H1 (cell line): ENCODE results near the gene GRID1. TPM values are rescaled to one million over a fixed set of nuclear protein-coding genes. Genes with fewer than 3 reads are reported as not detected.

Experiments used
- CTCF ChIA-PET: fragments of 300-600 bp; sonication (Branson Sonifier 250); formaldehyde crosslinking; loops from one replicate; lab custom pipeline; 2021; ENCODE audit not compliant: partially characterized antibody; lab: Charles Lee
- POLR2A ChIA-PET: fragments of 300-600 bp; sonication (Branson Sonifier 250); formaldehyde crosslinking; loops from one replicate; lab custom pipeline; 2021; ENCODE audit warnings: inconsistent platforms; ENCODE audit not compliant: partially characterized antibody; lab: Charles Lee
- DNase-seq, 2 experiments: peaks; one replicate each; pipeline versions ENCODE4 v3.0.0 to v3.0.0-alpha.2; 2010 to 2022; ENCODE audit warnings: low spot score in 2 of 2, low read depth in 1 of 2, mixed read lengths in 1 of 2
- FAIRE-seq: peaks from 2 replicates; lab custom pipeline; 2011; peaks lifted over from hg19 to GRCh38; lab: Jason Lieb, UNC
- H2AFZ ChIP-seq: 2 replicates; pipeline ENCODE4 v1.8.1; 2012; ENCODE audit warnings: low read length, inconsistent platforms
- H2AK5ac ChIP-seq: 2 replicates; pipeline ENCODE4 v1.6.1; 2013; ENCODE audit warnings: low read depth, low read length
- H2BK120ac ChIP-seq: replicated peaks from 2 replicates; pipeline ENCODE3; 2013; ENCODE audit warnings: low read depth, low read length, inconsistent platforms
- H2BK12ac ChIP-seq: 2 replicates; pipeline ENCODE4 v1.6.1; 2013; ENCODE audit warnings: low read depth, low read length
- H2BK15ac ChIP-seq: 2 replicates; pipeline ENCODE4 v1.6.1; 2013; ENCODE audit warnings: low read length
- H2BK20ac ChIP-seq: 2 replicates; pipeline ENCODE4 v1.6.1; 2013; ENCODE audit warnings: low read length
- H2BK5ac ChIP-seq: 2 replicates; pipeline ENCODE4 v1.6.1; 2013; ENCODE audit warnings: low read depth, low read length
- H3K14ac ChIP-seq: 2 replicates; pipeline ENCODE4 v1.6.1; 2013; ENCODE audit warnings: inconsistent platforms; ENCODE audit not compliant: insufficient read length
- H3K18ac ChIP-seq: 2 replicates; pipeline ENCODE4 v1.6.1; 2013; ENCODE audit warnings: low read length; ENCODE audit errors: extremely low read depth
- H3K23ac ChIP-seq: 2 replicates; pipeline ENCODE4 v1.6.1; 2013; ENCODE audit warnings: inconsistent platforms; ENCODE audit not compliant: insufficient read length
- H3K23me2 ChIP-seq: 2 replicates; pipeline ENCODE4 v1.6.1; 2013; ENCODE audit warnings: low read depth, low read length
- H3K27ac ChIP-seq: 2 replicates; pipeline ENCODE4 v1.6.1; 2011; ENCODE audit warnings: low read depth, low read length, inconsistent platforms
- H3K27me3 ChIP-seq, 4 experiments: replicated peaks in 1 of 4; 1 replicate in 1 of 4; 2 replicates in 3 of 4; pipeline versions ENCODE4 v1.6.1 to v1.8.1; 2011 to 2013; ENCODE audit warnings: low read length in 3 of 4, mild to moderate bottlenecking in 3 of 4, inconsistent platforms in 2 of 4, mixed read lengths in 2 of 4, moderate library complexity in 1 of 4; ENCODE audit not compliant: control insufficient read depth in 3 of 4, insufficient read depth in 3 of 4; ENCODE audit errors: extremely low read depth in 1 of 4
- H3K36me3 ChIP-seq, 4 experiments: 2 replicates each; pipeline versions ENCODE4 v1.6.1 to v1.8.1; 2011 to 2013; ENCODE audit warnings: mild to moderate bottlenecking in 4 of 4, low read length in 3 of 4, moderate library complexity in 2 of 4, control low read depth in 1 of 4, inconsistent platforms in 1 of 4; ENCODE audit not compliant: insufficient read depth in 4 of 4, control insufficient read depth in 2 of 4
- H3K4ac ChIP-seq: replicated peaks from 2 replicates; pipeline ENCODE3; 2013; ENCODE audit warnings: low read length, low read depth, mixed read lengths, inconsistent platforms; ENCODE audit not compliant: insufficient read length
- H3K4me1 ChIP-seq, 4 experiments: replicated peaks in 1 of 4; 1 replicate in 1 of 4; 2 replicates in 3 of 4; pipeline versions ENCODE4 v1.6.1 to v1.8.1; 2011 to 2013; ENCODE audit warnings: low read length in 3 of 4, inconsistent platforms in 2 of 4, mixed read lengths in 1 of 4; ENCODE audit not compliant: insufficient read depth in 4 of 4, control insufficient read depth in 3 of 4
- H3K4me2 ChIP-seq, 2 experiments: 2 replicates each; pipeline versions ENCODE4 v1.6.1 to v1.8.1; 2011 to 2013; ENCODE audit warnings: low read depth in 2 of 2, low read length in 2 of 2, control low read depth in 1 of 2, inconsistent platforms in 1 of 2, mild to moderate bottlenecking in 1 of 2; ENCODE audit not compliant: insufficient read depth in 1 of 2
- H3K4me3 ChIP-seq, 4 experiments: fragments of 200-600, 300-600 bp in 1 of 4; sonication (generic), shearing (Covaris generic), sonication (Bioruptor Twin) in 1 of 4; 2 replicates each; pipeline versions ENCODE4 v1.5.1 to v1.8.1; 2011 to 2016; ENCODE audit warnings: low read length in 4 of 4, low read depth in 3 of 4, control low read depth in 2 of 4, inconsistent platforms in 2 of 4, mild to moderate bottlenecking in 2 of 4, mixed read lengths in 1 of 4, moderate library complexity in 1 of 4; ENCODE audit not compliant: insufficient read depth in 2 of 4; ENCODE audit errors: extremely low read depth in 1 of 4
- H3K56ac ChIP-seq: replicated peaks from 2 replicates; pipeline ENCODE3; 2013; ENCODE audit warnings: low read depth, mild to moderate bottlenecking, mixed read lengths, low read length, inconsistent platforms; ENCODE audit not compliant: insufficient read length
- H3K79me1 ChIP-seq: 2 replicates; pipeline ENCODE4 v1.6.1; 2013; ENCODE audit warnings: low read depth, low read length, control low read depth
- H3K79me2 ChIP-seq, 2 experiments: 2 replicates each; pipeline versions ENCODE4 v1.6.1 to v1.8.1; 2012 to 2013; ENCODE audit warnings: low read length in 2 of 2, mild to moderate bottlenecking in 2 of 2, inconsistent platforms in 1 of 2; ENCODE audit not compliant: insufficient read depth in 2 of 2, control insufficient read depth in 1 of 2
- H3K9ac ChIP-seq, 4 experiments: replicated peaks in 1 of 4; 1 replicate in 1 of 4; 2 replicates in 3 of 4; pipeline versions ENCODE4 v1.6.1 to v1.8.1; 2011 to 2013; ENCODE audit warnings: low read depth in 3 of 4, low read length in 3 of 4, control low read depth in 2 of 4, mild to moderate bottlenecking in 2 of 4, moderate library complexity in 2 of 4, inconsistent platforms in 1 of 4; ENCODE audit errors: extremely low read depth in 1 of 4
- H3K9me3 ChIP-seq, 2 experiments: 2 replicates each; pipeline versions ENCODE4 v1.6.1 to v1.8.1; 2012 to 2013; ENCODE audit warnings: mild to moderate bottlenecking in 2 of 2, moderate library complexity in 2 of 2, control low read depth in 1 of 2, inconsistent platforms in 1 of 2, low read depth in 1 of 2, low read length in 1 of 2, mixed read lengths in 1 of 2; ENCODE audit not compliant: insufficient read depth in 2 of 2
- H4K20me1 ChIP-seq, 2 experiments: replicated peaks in 1 of 2; 2 replicates each; pipeline versions ENCODE3 to v1.8.1; 2011 to 2013; ENCODE audit warnings: inconsistent platforms in 2 of 2, low read length in 2 of 2, mild to moderate bottlenecking in 1 of 2; ENCODE audit not compliant: insufficient read depth in 2 of 2, control insufficient read depth in 1 of 2
- H4K5ac ChIP-seq: 2 replicates; pipeline ENCODE4 v1.6.1; 2013; ENCODE audit warnings: low read length, low read depth, mixed read lengths, inconsistent platforms; ENCODE audit not compliant: insufficient read length
- H4K8ac ChIP-seq: 2 replicates; pipeline ENCODE4 v1.8.0; 2013; ENCODE audit warnings: mild to moderate bottlenecking, moderate library complexity, low read length, inconsistent platforms; ENCODE audit not compliant: insufficient read depth; ENCODE audit errors: extremely low read depth
- H4K91ac ChIP-seq: replicated peaks from 2 replicates; pipeline ENCODE3; 2013; ENCODE audit warnings: low read length, mixed read lengths, inconsistent platforms; ENCODE audit not compliant: insufficient read length
- CBX8 ChIP-seq: fragments of 300-800, 300-1000 bp; sonication (generic); IDR thresholded peaks from 2 replicates; pipeline ENCODE4 v1.7.1; 2016; ENCODE audit warnings: low read depth, low read length, borderline replicate concordance
- EGR1 ChIP-seq: IDR thresholded peaks from 2 replicates; pipeline ENCODE4 v1.6.1; 2011; ENCODE audit warnings: low read depth, low read length, borderline replicate concordance
- POLR2A ChIP-seq, 2 experiments: IDR thresholded peaks; 1 replicate in 1 of 2; 2 replicates in 1 of 2; pipeline ENCODE4 v1.6.1; 2011; ENCODE audit warnings: low read depth in 2 of 2, low read length in 2 of 2, mild to moderate bottlenecking in 2 of 2; ENCODE audit errors: control extremely low read depth in 1 of 2
- POLR2AphosphoS5 ChIP-seq: IDR thresholded peaks from 2 replicates; pipeline ENCODE4 v1.6.1; 2011; ENCODE audit warnings: low read depth, low read length
- RAD21 ChIP-seq, 2 experiments: IDR thresholded peaks in 1 of 2; conservative IDR thresholded peaks in 1 of 2; 2 replicates each; pipeline ENCODE4 v1.6.1; 2011; ENCODE audit warnings: low read depth in 2 of 2, low read length in 2 of 2, improper control_type of control experiment in 1 of 2, inconsistent platforms in 1 of 2, mild to moderate bottlenecking in 1 of 2, moderate library complexity in 1 of 2
- SIRT6 ChIP-seq: IDR thresholded peaks from one replicate; pipeline ENCODE4 v1.7.1; 2012; ENCODE audit warnings: low read length, inconsistent platforms
- SP2 ChIP-seq: IDR thresholded peaks from 2 replicates; pipeline ENCODE4 v1.6.1; 2012; ENCODE audit warnings: mild to moderate bottlenecking, low read length, inconsistent platforms
- SUZ12 ChIP-seq: fragments of 200-600 bp; sonication (generic); IDR thresholded peaks from 2 replicates; pipeline ENCODE4 v1.6.1; 2012; ENCODE audit warnings: mild to moderate bottlenecking, inconsistent platforms, low read length, moderate library complexity, mixed read lengths
- TAF7 ChIP-seq: optimal IDR thresholded peaks from 2 replicates; pipeline ENCODE3; 2011; ENCODE audit warnings: low read depth, mild to moderate bottlenecking, inconsistent platforms, low read length, moderate library complexity, borderline replicate concordance
- TCF12 ChIP-seq: IDR thresholded peaks from 2 replicates; pipeline ENCODE4 v1.6.1; 2011; ENCODE audit warnings: low read depth, mild to moderate bottlenecking, low read length
- YY1 ChIP-seq: IDR thresholded peaks from 2 replicates; pipeline ENCODE4 v1.6.1; 2011; ENCODE audit warnings: low read depth, mild to moderate bottlenecking, low read length
- WGBS, 2 experiments: shearing (Covaris generic) in 1 of 2; methylation state at CpG; one replicate each; pipeline versions ENCODE4 v1.1.6 to v1.1.7; 2013 to 2015; ENCODE audit warnings: low lambda C conversion rate in 2 of 2, mixed read lengths in 2 of 2, inconsistent platforms in 1 of 2, low coverage in 1 of 2, missing lambda C conversion rate in 1 of 2; ENCODE audit not compliant: insufficient replicate concordance in 2 of 2, insufficient coverage in 1 of 2, insufficient read length in 1 of 2; ENCODE audit errors: extremely low coverage in 1 of 2, missing lambda C conversion rate in 1 of 2; 5-methylcytosine and 5-hydroxymethylcytosine counted together
- polyA plus RNA-seq, 7 experiments: library from polyadenylated mRNA; depleted of rRNA in 3 of 7; stranded (reverse) in 5 of 7; unstranded in 2 of 7; fragments of >200 nt in 5 of 7; fragments of 200-250 nt in 2 of 7; gene quantifications; 1 replicate in 5 of 7; 2 replicates in 1 of 7; 4 replicates in 1 of 7; pipeline versions ENCODE4 v1.2.1 to v1.2.3, GENCODE V29; 2011 to 2013; ENCODE audit warnings: missing spikeins in 2 of 7, mixed read lengths in 2 of 7
- total RNA-seq: library from RNA; stranded (reverse); fragmentation: NEBNext Ultra II Directional; extraction: Animal tissue kit (Norgen Biotek cat#: 25700); gene quantifications from 2 replicates; pipeline ENCODE4 v1.2.1, GENCODE V29; 2021
- TF ChIP-seq, protein P1 (sequence below): IDR thresholded peaks from 2 replicates; pipeline ENCODE4 v1.6.1; 2012; ENCODE audit warnings: inconsistent platforms
- TF ChIP-seq, protein P2 (sequence below): IDR thresholded peaks from 2 replicates; pipeline ENCODE4 v1.6.1; 2012; ENCODE audit warnings: low read length, inconsistent platforms

GRID1 gene
- total and polyA plus RNA-seq, 2 of the 8 experiments (the other 6 are each of a cell fraction or from before 2014, with no cell fraction given): 0.22 to 0.30 TPM

DNA sequence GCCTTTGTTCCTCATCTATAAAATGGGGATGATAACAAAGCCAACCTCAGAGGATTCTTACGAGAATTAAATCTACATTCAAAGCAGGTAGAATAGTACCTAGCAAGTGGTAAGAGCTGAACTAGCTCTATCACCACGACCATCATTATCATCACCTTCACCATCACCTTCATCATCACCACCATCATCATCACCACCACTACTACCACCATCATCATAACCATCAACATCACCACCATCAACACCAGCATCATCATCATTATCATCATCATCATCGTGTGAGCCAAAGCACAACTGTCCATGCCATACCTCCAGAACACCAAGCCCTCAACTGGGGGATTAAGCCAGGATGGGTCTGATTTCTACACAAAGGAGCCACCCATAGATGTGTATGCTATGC, 206.8 kb downstream of the GRID1 start:
- FAIRE-seq: no peak
- Histone ChIP-seq H3K79me2 (no peaks in the 10 kb centered on the region), H2AFZ (no peak overlapping the region), H3K56ac (no peak overlapping the region), H3K14ac (no peak overlapping the region), H4K20me1 (no peaks in the 10 kb centered on the region), H3K4me1 (no peaks in the 10 kb centered on the region), H3K9me3 (no peaks in the 10 kb centered on the region), H3K27me3 (no peaks in the 10 kb centered on the region), H4K5ac (no peak overlapping the region), H2BK15ac (no peak overlapping the region), H4K8ac (no peak overlapping the region), H3K27ac (no peak overlapping the region), H3K23me2 (no peaks in the 10 kb centered on the region; the same call in 1 of the 2 replicates), H2BK120ac (no peak overlapping the region), H2BK20ac (no peak overlapping the region), H3K4me3 (no peak overlapping the region), H3K9ac (no peak overlapping the region), H2BK5ac (no peak overlapping the region), H3K36me3 (no peaks in the 10 kb centered on the region), H3K23ac (no peak overlapping the region), H3K79me1 (no peaks in the 10 kb centered on the region), H3K4ac (no peak overlapping the region), H2BK12ac (no peak overlapping the region), H4K91ac (no peak overlapping the region), H2AK5ac (no peak overlapping the region), H3K4me2 (no peak overlapping the region), H3K18ac (no peak overlapping the region)
- WGBS, 2 experiments: 91% methylated on average over 3 of the region's 3 CpGs; no CpG with 5 or more reads in 1 of the 2 experiments
- no peak for DNase-seq
- CTCF ChIA-PET: interaction anchor here (1.1 to 1.8 kb wide), 8 partner anchors 9 to 189 kb away, joined by 3 to 12 read pairs (median 4); no protein-coding TSS in a partner anchor
- POLR2A ChIA-PET: no interaction called here
- no peak for TF ChIP-seq POLR2AphosphoS5
- no peak for TF ChIP-seq SUZ12
- TF ChIP-seq, protein P1, sequence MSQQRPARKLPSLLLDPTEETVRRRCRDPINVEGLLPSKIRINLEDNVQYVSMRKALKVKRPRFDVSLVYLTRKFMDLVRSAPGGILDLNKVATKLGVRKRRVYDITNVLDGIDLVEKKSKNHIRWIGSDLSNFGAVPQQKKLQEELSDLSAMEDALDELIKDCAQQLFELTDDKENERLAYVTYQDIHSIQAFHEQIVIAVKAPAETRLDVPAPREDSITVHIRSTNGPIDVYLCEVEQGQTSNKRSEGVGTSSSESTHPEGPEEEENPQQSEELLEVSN: no peak
- no peak for TF ChIP-seq RAD21 (IDR thresholded peaks at IDR 0.05 in 1 of 2, conservative IDR thresholded peaks at IDR 0.05 in 1 of 2; ENCODE audit: low read depth in 2 of 2, low read length in 2 of 2)
- no peak for TF ChIP-seq POLR2A (IDR thresholded peaks at IDR 0.05; ENCODE audit: control extremely low read depth in 1 of 2, low read depth in 2 of 2, low read length in 2 of 2)
- TF ChIP-seq TAF7: no peak
- TF ChIP-seq SIRT6: no peak
- no peak for TF ChIP-seq EGR1
- no peak for TF ChIP-seq CBX8
- TF ChIP-seq, protein P2, sequence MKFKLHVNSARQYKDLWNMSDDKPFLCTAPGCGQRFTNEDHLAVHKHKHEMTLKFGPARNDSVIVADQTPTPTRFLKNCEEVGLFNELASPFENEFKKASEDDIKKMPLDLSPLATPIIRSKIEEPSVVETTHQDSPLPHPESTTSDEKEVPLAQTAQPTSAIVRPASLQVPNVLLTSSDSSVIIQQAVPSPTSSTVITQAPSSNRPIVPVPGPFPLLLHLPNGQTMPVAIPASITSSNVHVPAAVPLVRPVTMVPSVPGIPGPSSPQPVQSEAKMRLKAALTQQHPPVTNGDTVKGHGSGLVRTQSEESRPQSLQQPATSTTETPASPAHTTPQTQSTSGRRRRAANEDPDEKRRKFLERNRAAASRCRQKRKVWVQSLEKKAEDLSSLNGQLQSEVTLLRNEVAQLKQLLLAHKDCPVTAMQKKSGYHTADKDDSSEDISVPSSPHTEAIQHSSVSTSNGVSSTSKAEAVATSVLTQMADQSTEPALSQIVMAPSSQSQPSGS: no peak
- no peak for TF ChIP-seq YY1
- TF ChIP-seq SP2: no peak
- no peak for TF ChIP-seq TCF12
